ENCODE results near the gene AFP.

DNA sequence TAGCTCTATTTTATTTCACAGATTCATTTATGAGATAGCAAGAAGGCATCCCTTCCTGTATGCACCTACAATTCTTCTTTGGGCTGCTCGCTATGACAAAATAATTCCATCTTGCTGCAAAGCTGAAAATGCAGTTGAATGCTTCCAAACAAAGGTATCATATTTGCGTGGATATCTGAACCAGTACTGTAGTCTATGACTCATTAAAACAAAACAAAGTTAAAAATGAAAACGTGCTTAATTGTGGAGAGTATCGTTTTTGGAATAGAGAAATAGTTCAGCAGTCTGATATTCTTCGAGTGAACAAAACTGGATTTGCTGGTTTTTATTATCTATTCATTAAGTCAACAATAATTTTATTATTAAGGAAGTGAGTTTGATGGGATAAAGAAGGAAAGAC, 6.3 kb downstream of the AFP start:
- TF ChIP-seq CTCF (IDR thresholded peaks at IDR 0.05; ENCODE audit: poor library complexity), result no peak
- TF ChIP-seq EZH2 (IDR thresholded peaks at IDR 0.05; ENCODE audit: borderline replicate concordance), result no peak
- TF ChIP-seq EZH2phosphoT487 (IDR thresholded peaks at IDR 0.05; ENCODE audit: low read depth, severe bottlenecking, unreplicated experiment), result no peak
